Ishikawa (cell line): Measurements from ENCODE around the gene FMNL2.

Source experiments
- EP300 ChIP-seq: IDR thresholded peaks from 2 replicates; pipeline ENCODE4 v1.6.1; 2012; ENCODE audit warnings: borderline replicate concordance
- FOXM1 ChIP-seq: IDR thresholded peaks from 2 replicates; pipeline ENCODE4 v1.6.1; 2012; ENCODE audit warnings: low read depth, borderline replicate concordance
- MAX ChIP-seq: IDR thresholded peaks from 2 replicates; pipeline ENCODE4 v1.6.1; 2012
- RAD21 ChIP-seq: IDR thresholded peaks from 2 replicates; pipeline ENCODE4 v1.6.1; 2012; ENCODE audit warnings: low read depth
- REST ChIP-seq: IDR thresholded peaks from 2 replicates; pipeline ENCODE4 v1.6.1; 2012; ENCODE audit warnings: low read depth, mild to moderate bottlenecking

- TF ChIP-seq RAD21 (no peak), REST (no peak), MAX (no peak), FOXM1 (no peak), EP300 (no peak)
These were observed 118.3 kb downstream of the FMNL2 start for GRCh38 chr2:152453129-152453911.
